M059J (cell line): ENCODE data around the gene PLEKHN1. TPM values are rescaled to one million over a fixed set of nuclear protein-coding genes. Genes with fewer than 3 reads are reported as not detected.
A peak's percentile ranks its signal among the peaks of the same experiment; 100 is the strongest.

Experiments
- DNase-seq: peaks from one replicate; pipeline ENCODE4 v3.0.0-alpha.2; 2012; ENCODE audit warnings: low read depth
- total RNA-seq: library from RNA; depleted of rRNA; stranded (reverse); fragments of >200 nt; shearing (Covaris generic); gene quantifications from 2 replicates; pipeline ENCODE4 v1.2.3, GENCODE V29; 2014

Gene PLEKHN1
- total RNA-seq, 1 experiment from 2014 or later: 4.5 TPM

DNA sequence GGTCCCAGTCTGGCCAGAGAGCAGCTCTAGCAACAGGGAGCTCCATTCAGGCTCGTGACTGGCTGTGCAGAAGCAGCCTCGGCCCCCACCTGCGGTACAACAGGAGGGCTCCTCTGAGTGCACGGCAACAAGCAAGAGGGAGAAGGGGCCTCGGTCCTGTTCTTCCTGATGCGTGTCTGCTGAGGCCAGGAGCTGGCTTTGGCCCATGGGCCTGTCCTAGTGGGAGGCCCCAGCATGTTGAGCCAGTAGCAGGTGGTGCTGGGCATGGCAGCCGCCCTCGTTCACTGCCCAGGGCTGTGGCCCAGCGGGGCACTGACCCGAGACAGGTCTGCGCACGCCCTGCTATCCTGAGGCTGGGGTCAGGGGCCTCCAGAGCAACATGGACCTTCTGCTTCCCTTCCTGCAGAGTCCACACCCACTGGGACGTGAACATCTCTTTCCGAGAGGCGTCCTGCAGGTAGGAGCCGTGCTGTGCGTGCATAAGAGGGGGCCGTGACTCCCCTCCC lies 35.6 kb upstream of the PLEKHN1 start:
- DNase-seq: no peak

DNA sequence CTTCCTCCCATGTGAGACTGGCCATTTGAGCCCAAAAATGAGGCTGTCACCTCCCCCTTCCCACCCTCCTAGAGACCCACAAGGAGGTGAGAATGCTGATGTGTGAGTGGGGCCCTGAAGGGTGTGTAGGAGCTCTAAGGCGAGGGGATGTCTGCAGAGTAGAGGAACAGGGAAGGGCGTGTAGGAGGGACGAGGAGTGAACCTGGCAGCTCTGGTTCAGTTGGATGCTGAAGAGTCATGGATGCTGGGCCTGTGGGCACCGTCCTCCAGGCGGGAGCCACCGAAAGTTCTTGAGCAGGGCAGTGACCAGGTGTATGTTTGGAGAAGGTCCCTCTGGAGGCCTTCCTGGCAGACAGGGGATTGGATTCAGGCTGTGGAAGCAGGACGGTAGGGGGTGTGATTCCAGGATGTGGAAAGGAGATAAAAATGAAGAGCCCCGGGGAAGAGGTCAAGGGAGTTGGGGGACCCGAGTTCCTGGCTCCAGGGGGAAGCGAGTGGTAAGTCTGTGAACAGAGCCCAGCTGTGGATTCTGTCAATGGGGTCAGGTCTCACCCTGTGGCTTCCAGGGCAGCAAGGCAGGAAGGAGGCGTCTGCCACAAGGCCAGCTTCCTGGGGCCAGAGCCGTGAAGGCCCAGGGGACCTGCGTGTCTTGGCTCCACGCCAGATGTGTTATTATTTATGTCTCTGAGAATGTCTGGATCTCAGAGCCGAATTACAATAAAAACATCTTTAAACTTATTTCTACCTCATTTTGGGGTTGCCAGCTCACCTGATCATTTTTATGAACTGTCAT lies 34.7 kb upstream of the PLEKHN1 start:
- no peak for DNase-seq

DNA sequence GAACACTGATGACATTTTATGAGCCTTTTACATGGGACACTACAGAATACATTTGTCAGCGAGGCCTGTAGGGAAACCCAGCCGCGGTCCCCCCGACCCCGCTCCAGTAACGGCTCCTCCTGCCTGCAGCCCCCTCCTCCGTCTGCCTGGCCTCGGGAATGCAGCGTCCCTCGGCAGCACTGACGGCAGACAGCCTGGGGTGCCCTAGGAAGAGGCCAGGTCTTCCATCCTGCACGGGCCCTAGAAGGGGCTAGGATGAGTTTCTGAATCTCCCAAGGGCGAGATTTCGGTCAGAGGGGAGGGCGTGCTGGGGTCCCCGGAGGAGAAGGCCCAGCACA lies 34.1 kb upstream of the PLEKHN1 start:
- DNase-seq: no peak

- DNase-seq: no peak
Measured at GRCh38 chr1:932776-933602, 33.3 kb upstream of the PLEKHN1 start.

DNA sequence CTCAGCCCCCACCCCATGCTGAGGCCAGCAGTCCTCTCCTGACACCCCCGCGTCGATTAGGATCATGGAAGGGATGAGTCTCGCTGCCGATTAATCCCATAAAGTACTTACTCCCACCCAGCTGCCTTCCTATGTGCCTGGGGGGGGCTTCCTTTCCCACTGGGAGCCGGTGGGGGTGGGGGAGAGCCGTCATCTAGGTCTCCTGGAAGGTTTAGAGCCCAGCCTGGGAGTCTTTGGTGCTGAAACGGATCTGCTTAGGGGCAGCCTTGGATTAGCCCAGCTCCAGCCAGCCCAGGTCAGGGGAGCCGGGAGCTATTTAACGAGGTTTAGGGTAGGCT lies 32.7 kb upstream of the PLEKHN1 start:
- DNase-seq: no peak

DNA sequence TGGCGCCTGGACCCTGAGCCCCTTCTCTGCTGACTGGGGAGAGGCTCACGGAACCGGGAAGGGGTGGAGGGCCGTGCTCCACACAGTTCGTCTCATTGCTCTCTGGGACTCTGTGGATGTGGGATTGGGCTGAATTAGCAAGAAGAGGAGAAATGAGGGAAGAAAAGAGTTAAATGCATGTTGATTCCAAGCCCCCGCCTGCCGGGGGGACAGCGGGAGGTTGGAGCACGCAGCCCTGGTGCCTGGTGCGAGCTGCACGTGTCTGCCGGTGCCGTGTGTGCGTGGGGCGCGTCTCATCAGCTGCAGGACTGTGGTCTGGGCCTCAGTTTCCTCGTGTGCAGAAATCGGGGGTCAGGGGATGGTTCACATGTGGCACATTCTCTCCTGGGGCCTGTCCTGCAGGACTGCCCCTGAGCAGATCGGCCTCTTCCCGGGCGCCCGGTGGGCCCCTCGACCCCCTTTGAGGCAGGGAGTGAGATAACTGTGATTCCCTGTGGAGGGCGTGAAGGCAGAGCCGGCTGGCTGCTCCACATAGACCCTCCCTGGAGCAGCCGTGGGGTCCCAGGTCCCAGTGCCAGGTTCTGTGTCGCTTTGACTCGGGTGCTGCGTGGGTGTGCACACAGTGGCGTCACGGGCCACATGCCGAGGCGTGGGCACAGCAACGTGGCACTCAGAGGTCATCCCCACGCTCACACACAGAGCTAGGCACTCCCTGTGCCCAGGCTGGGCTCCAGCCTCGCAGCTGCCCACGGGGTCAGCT lies 31.1 kb upstream of the PLEKHN1 start:
- DNase-seq: no peak

GRCh38 chr1:935751-936231 lies 30.5 kb upstream of the PLEKHN1 start:
- no peak for DNase-seq

GRCh38 chr1:936348-937264 lies 29.7 kb upstream of the PLEKHN1 start:
- no peak for DNase-seq

DNA sequence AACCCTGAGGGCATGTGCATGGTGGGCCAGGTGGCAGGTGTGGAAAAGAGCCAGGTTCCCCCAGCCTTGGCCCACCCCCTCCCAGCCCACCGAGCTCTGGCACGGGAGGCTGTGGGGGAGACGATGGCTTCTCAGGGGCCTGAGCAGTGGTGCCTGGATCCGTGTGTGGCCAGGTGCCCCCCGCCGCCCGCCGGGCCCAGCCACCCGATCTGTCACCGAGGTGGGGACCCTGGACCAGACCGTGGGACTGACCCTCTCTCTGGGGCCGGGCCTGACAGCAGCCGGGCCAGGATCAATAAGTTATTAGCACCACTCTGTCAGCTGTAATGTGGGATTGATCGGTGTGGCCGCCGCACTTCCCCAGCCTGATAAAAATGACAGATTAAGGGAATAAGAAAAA lies 28.8 kb upstream of the PLEKHN1 start:
- DNase-seq: no peak

- DNase-seq: peak; percentile 94
Measured at GRCh38 chr1:938088-938683, 28.1 kb upstream of the PLEKHN1 start.

DNA sequence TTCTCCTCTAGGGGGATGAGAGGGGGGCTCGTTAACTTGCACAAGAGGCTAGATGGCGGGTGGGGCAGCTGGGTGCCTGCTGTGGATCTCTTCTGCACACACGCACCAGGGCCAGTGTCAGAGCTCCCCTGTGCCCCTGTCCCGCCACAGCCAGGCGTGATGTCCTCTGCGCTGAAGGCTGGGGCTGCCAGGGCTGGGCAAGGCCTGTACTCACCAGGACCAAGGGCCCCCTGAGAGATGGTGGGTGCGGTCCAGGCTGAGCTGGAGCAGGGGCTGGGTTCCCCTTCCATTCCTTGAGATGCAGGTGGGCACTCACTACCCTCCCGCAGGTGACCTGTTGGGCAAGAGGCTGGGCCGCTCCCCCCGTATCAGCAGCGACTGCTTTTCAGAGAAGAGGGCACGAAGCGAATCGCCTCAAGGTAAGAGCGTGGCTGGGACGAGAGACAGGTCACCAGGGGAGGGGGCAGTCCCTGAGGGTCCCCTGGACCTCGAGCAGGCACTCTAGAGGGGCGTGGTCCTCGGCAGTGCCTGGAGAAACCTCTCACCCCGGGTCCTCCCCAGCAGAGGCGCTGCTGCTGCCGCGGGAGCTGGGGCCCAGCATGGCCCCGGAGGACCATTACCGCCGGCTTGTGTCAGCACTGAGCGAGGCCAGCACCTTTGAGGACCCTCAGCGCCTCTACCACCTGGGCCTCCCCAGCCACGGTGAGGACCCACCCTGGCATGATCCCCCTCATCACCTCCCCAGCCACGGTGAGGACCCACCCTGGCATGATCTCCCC lies 27.4 kb upstream of the PLEKHN1 start:
- no peak for DNase-seq

GRCh38 chr1:939511-940106 lies 26.7 kb upstream of the PLEKHN1 start:
- DNase-seq: no peak

DNA sequence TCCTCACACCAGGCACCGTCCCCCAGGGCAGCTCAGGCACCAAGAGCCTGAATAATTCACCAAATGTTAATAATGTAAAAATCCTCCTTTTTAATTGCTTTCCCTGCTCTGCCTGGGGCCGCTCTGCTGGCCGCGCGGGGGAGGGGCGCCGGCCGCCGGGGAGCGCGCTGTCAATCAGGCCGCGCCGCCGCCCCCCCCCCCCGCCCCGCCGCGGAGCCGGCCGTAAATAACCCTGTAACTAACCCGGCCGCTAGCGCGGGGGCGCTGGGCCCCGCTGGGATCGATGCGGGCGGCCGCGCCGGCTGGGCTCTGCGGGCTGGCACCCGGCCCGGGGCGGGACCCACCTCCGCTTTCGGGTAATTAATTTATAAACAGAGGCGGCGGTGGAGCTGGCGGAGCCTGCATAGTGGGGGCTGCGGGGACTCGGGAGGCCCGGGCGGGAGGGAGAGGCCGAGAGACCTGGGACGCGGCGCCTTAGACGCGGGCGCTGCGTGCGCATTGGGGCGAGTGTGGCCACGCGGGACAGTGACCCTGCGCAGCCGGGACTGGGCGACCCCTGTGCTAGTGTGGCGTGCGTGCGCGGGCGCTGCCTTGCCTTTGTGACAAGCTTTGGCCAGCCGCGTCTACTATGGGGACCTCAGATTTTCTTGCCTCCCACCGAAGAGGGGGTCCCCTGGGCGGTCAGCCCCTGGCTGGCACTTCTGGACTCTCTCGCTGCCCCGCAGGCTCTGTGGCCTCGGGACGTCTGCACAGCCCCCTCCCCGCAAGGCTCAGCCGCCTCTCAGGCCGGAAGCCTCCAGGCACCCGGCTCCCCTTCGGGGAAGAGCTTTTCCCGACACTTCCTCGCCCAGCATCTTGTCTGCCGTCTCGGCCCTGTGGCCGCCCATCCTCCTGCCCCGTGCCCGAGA lies 25.9 kb upstream of the PLEKHN1 start:
- peak; percentile 82 for DNase-seq

- no peak for DNase-seq
Measured at GRCh38 chr1:941015-941587, 25.2 kb upstream of the PLEKHN1 start.

GRCh38 chr1:941588-942383 lies 24.5 kb upstream of the PLEKHN1 start:
- peak; percentile 92 for DNase-seq

GRCh38 chr1:942411-942821 lies 23.9 kb upstream of the PLEKHN1 start:
- no peak for DNase-seq

- peak; percentile 76 for DNase-seq
Measured at GRCh38 chr1:942864-943533, 23.3 kb upstream of the PLEKHN1 start.
